Measurements from ENCODE around the gene PROM1. TPM values are rescaled to one million over a fixed set of nuclear protein-coding genes. Genes with fewer than 3 reads are reported as not detected.
A peak's percentile ranks its signal among the peaks of the same experiment; 100 is the strongest.

The PROM1 gene
- total and polyA plus RNA-seq, 5 donors from 2014 or later, result 2.9 TPM; not detected in 4

DNA sequence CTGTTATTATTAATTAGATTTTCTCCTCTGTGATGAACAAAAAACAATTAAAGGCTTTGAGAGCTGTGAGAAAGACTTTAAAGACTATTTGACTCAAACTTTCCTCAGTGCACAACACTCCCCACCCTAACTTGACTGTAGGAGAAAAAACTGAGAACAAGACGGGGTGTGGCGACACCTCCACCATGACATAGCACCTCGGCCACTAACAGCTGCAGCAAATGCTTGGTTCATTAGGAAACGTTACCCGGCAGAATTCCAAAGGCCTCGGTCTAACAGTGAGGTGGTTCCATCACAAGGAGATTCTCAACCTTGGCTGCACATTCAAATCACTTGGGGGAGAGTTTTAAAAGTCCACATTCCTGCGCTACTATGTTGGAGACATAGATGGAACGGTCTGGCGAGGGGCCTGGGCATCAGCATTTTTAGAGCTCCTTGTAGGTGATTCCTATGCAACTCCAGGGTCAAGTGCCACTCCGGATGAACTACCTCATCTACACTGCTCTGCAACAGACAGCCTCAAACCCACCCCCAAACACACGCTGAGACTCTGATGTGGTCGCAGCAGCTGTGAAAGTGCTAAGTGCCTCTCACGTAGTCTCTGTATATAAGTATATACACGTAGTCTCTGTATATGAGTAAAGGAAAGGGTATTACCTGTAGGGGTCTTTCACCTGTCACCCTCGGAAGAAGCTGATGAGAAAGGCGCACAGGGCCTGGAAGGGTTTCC, 121.9 kb downstream of the PROM1 start:
- Histone ChIP-seq H3K4me1 (ENCODE audit: control insufficient read depth, insufficient read depth, low read length, poor library complexity, severe bottlenecking) (no peaks in the 10 kb centered on the region), H3K9me3 (ENCODE audit: control insufficient read depth in 2 of 2, low read length in 2 of 2) (no peaks in the 10 kb centered on the region), H3K27me3 (ENCODE audit: control insufficient read depth, insufficient read depth, low read length) (no peaks in the 10 kb centered on the region), H3K4me3 (ENCODE audit: low read depth, low read length) (no peak overlapping the region), H3K27ac (ENCODE audit: insufficient read depth, low read length, poor library complexity, severe bottlenecking) (no peak overlapping the region), H3K36me3 (ENCODE audit: control insufficient read depth, insufficient read depth, low read length) (no peaks in the 10 kb centered on the region)
- no peak for ATAC-seq (ENCODE audit: low read depth in 2 of 2)
- Mint-ChIP-seq H3K27me3 (peaks cover 6% of the 10 kb centered on the region), H3K9me3 (peaks cover 0 to 5% (median 0%) of the 10 kb centered on the region in 7 donors), H3K27ac (no peak overlapping the region), H3K4me1 (peaks cover 0 to 6% (median 0%) of the 10 kb centered on the region in 4 donors), H3K4me3 (no peak overlapping the region), H3K36me3 (peaks cover 5% of the 10 kb centered on the region)
- DNase-seq, result no peak

DNA sequence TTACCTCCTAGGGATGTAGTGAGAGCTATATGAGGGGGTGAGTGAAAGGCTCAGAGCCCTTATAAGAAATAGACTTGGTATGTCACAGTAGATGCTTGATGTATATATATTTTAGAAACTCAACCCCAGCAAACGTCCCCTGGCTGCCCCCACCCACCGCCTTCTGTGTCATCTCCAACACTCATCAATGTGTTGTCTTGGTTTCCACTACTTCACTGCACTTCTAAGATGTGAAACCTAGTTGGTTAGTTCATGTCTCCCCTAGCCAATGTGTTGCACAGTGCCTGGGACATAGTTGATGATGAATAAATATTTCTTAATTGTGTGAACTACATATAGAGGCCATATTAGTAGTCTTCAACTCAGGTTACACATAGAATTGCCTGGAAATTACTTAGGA, 125.3 kb downstream of the PROM1 start:
- Mint-ChIP-seq H3K9me3 (peaks cover 0 to 2% (median 0%) of the 10 kb centered on the region in 7 donors), H3K36me3 (no peaks in the 10 kb centered on the region), H3K27me3 (peaks cover 8% of the 10 kb centered on the region), H3K4me1 (peaks cover 0 to 5% (median 0%) of the 10 kb centered on the region in 4 donors), H3K4me3 (no peak overlapping the region), H3K27ac (no peak overlapping the region)
- H3K4me1 ChIP-seq (ENCODE audit: control insufficient read depth, insufficient read depth, low read length, poor library complexity, severe bottlenecking), result no peaks in the 10 kb centered on the region
- ATAC-seq (ENCODE audit: low read depth in 2 of 2) (no peak), DNase-seq (no peak)
- H3K27me3 ChIP-seq (ENCODE audit: control insufficient read depth, insufficient read depth, low read length), result no peaks in the 10 kb centered on the region
- no peaks in the 10 kb centered on the region for H3K9me3 ChIP-seq (ENCODE audit: control insufficient read depth in 2 of 2, low read length in 2 of 2)
- H3K27ac ChIP-seq (ENCODE audit: insufficient read depth, low read length, poor library complexity, severe bottlenecking), result no peak overlapping the region
- no peaks in the 10 kb centered on the region for H3K36me3 ChIP-seq (ENCODE audit: control insufficient read depth, insufficient read depth, low read length)
- no peak overlapping the region for H3K4me3 ChIP-seq (ENCODE audit: low read depth, low read length)

DNA sequence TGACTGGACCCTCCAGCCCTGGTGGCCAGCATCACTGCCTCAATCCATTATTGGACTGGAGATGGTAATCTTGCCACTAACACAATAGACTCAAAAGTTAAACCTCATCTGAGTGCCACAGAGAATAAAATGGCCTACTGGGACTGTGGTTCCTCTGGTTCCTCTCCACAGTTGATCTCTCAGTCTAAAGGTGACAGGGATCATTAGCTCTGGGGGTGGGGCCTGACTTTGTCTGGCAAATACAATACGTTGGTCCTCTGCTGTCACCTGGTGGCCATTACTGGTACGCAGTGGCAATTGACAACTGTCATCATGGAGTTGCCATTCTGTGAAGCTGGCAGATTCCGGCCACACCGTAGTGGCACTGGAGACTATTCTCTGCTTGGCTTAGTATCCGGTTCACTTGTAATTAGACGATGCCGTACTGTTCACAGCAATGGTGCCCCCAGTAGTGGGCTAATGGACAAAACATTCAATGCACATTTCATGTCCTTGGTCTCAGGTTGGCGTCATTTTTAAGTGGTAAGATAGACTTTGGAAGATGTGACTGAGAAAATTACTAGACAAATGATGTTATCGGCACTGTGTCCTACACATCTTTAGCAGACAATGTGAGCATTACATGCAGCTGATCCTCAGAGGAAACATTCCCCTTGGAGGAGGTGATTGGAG, 127.5 kb downstream of the PROM1 start:
- no peak overlapping the region for H3K27ac ChIP-seq (ENCODE audit: insufficient read depth, low read length, poor library complexity, severe bottlenecking)
- peaks cover 0 to 2% (median 0%) of the 10 kb centered on the region in 7 donors for H3K9me3 Mint-ChIP-seq
- no peak overlapping the region for H3K27ac Mint-ChIP-seq
- H3K4me1 ChIP-seq (ENCODE audit: control insufficient read depth, insufficient read depth, low read length, poor library complexity, severe bottlenecking), result no peaks in the 10 kb centered on the region
- H3K9me3 ChIP-seq (ENCODE audit: control insufficient read depth in 2 of 2, low read length in 2 of 2), result no peaks in the 10 kb centered on the region
- no peak overlapping the region for H3K4me3 Mint-ChIP-seq
- peak; percentile 68 to 71 for ATAC-seq (ENCODE audit: low read depth in 2 of 2)
- no peaks in the 10 kb centered on the region for H3K4me1 Mint-ChIP-seq
- no peak overlapping the region for H3K4me3 ChIP-seq (ENCODE audit: low read depth, low read length)
- peaks cover 13% of the 10 kb centered on the region for H3K27me3 Mint-ChIP-seq
- no peaks in the 10 kb centered on the region for H3K27me3 ChIP-seq (ENCODE audit: control insufficient read depth, insufficient read depth, low read length)
- no peaks in the 10 kb centered on the region for H3K36me3 Mint-ChIP-seq
- no peaks in the 10 kb centered on the region for H3K36me3 ChIP-seq (ENCODE audit: control insufficient read depth, insufficient read depth, low read length)
- DNase-seq, result peak; percentile 39 to 74 (median 50)

DNA sequence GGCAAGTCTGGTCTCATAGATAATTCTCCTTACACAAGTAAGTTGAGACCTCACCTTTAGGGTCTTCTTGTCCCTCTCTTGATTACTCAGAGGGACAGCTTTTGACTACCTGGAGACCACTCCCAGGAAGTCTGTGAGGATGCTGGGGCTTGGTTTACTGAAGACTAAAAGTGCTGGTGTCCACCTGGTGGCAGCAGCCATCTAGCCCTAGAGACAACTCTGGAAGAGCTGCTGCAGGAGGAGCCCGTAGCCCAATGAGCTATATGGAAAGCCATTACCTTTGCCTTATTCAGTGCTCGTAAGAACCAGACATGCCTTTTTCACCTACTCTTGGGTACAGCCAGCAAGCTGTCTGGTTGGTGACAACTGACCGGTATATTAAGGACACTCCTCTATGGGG, 128.2 kb downstream of the PROM1 start:
- Mint-ChIP-seq H3K27me3 (peaks cover 13% of the 10 kb centered on the region), H3K9me3 (peaks cover 0 to 2% (median 0%) of the 10 kb centered on the region in 7 donors), H3K4me3 (no peak overlapping the region), H3K36me3 (no peaks in the 10 kb centered on the region), H3K4me1 (no peaks in the 10 kb centered on the region), H3K27ac (no peak overlapping the region)
- DNase-seq, result no peak
- H3K36me3 ChIP-seq (ENCODE audit: control insufficient read depth, insufficient read depth, low read length), result no peaks in the 10 kb centered on the region
- no peaks in the 10 kb centered on the region for H3K4me1 ChIP-seq (ENCODE audit: control insufficient read depth, insufficient read depth, low read length, poor library complexity, severe bottlenecking)
- H3K27me3 ChIP-seq (ENCODE audit: control insufficient read depth, insufficient read depth, low read length), result no peaks in the 10 kb centered on the region
- ATAC-seq (ENCODE audit: low read depth in 2 of 2), result no peak
- no peaks in the 10 kb centered on the region for H3K9me3 ChIP-seq (ENCODE audit: control insufficient read depth in 2 of 2, low read length in 2 of 2)
- H3K27ac ChIP-seq (ENCODE audit: insufficient read depth, low read length, poor library complexity, severe bottlenecking), result no peak overlapping the region
- H3K4me3 ChIP-seq (ENCODE audit: low read depth, low read length), result no peak overlapping the region

DNA sequence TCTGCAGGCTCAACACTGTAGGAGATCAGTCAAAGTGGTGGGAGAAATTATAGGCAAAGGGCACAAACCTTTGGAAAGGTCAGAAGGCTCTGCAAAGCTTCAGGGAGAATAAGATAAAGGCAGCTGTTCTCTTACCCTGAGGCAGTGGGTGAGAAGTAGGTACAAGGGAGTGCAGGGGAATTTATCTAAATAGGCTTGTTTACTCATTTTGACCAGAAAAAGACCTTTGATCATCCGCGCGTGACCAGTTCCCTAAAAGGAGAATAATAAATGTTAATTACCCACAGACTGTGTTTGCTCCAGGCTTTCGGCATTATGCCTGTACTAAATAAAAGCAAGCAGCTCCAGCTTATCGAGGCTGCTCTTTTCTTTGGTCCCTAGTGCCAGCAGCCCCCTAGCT, 130.2 kb downstream of the PROM1 start:
- no peaks in the 10 kb centered on the region for H3K4me1 ChIP-seq (ENCODE audit: control insufficient read depth, insufficient read depth, low read length, poor library complexity, severe bottlenecking)
- ATAC-seq (ENCODE audit: low read depth in 2 of 2) (no peak), DNase-seq (no peak)
- H3K36me3 Mint-ChIP-seq, result no peaks in the 10 kb centered on the region
- peaks cover 9% of the 10 kb centered on the region for H3K27me3 Mint-ChIP-seq
- no peaks in the 10 kb centered on the region for H3K9me3 ChIP-seq (ENCODE audit: control insufficient read depth in 2 of 2, low read length in 2 of 2)
- no peak overlapping the region for H3K4me3 Mint-ChIP-seq
- no peaks in the 10 kb centered on the region for H3K9me3 Mint-ChIP-seq
- no peak overlapping the region for H3K27ac ChIP-seq (ENCODE audit: insufficient read depth, low read length, poor library complexity, severe bottlenecking)
- no peaks in the 10 kb centered on the region for H3K27me3 ChIP-seq (ENCODE audit: control insufficient read depth, insufficient read depth, low read length)
- no peak overlapping the region for H3K27ac Mint-ChIP-seq
- no peaks in the 10 kb centered on the region for H3K4me1 Mint-ChIP-seq
- no peaks in the 10 kb centered on the region for H3K36me3 ChIP-seq (ENCODE audit: control insufficient read depth, insufficient read depth, low read length)
- H3K4me3 ChIP-seq (ENCODE audit: low read depth, low read length), result no peak overlapping the region

DNA sequence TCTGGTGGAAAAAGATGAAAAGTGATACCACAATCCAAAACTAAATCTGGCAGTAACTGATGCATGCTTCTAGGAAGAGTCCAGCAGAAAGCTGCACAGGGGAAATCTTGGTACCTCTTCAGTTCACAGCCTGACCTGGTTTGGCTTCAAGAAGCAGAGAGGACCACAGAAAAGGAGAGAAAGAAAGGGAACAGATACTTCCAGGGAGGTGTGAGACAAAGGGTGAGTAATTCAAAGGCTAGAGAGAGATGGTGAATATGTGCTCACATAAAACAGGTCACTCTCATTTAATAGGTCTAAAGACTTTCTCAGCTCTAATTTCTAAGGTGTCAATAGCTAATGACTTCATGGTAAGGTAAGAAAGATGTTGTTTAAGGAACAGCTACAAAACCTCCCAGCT, 132.0 kb downstream of the PROM1 start:
- no peak overlapping the region for H3K27ac Mint-ChIP-seq
- H3K27me3 Mint-ChIP-seq, result peaks cover 9% of the 10 kb centered on the region
- ATAC-seq (ENCODE audit: low read depth in 2 of 2), result no peak
- H3K9me3 Mint-ChIP-seq, result no peaks in the 10 kb centered on the region
- Histone ChIP-seq H3K36me3 (ENCODE audit: control insufficient read depth, insufficient read depth, low read length) (no peaks in the 10 kb centered on the region), H3K27ac (ENCODE audit: insufficient read depth, low read length, poor library complexity, severe bottlenecking) (no peak overlapping the region), H3K4me3 (ENCODE audit: low read depth, low read length) (no peak overlapping the region), H3K4me1 (ENCODE audit: control insufficient read depth, insufficient read depth, low read length, poor library complexity, severe bottlenecking) (no peaks in the 10 kb centered on the region), H3K27me3 (ENCODE audit: control insufficient read depth, insufficient read depth, low read length) (no peaks in the 10 kb centered on the region), H3K9me3 (ENCODE audit: control insufficient read depth in 2 of 2, low read length in 2 of 2) (no peaks in the 10 kb centered on the region)
- no peaks in the 10 kb centered on the region for H3K36me3 Mint-ChIP-seq
- DNase-seq, result no peak
- H3K4me1 Mint-ChIP-seq, result no peaks in the 10 kb centered on the region
- H3K4me3 Mint-ChIP-seq, result no peak overlapping the region

DNA sequence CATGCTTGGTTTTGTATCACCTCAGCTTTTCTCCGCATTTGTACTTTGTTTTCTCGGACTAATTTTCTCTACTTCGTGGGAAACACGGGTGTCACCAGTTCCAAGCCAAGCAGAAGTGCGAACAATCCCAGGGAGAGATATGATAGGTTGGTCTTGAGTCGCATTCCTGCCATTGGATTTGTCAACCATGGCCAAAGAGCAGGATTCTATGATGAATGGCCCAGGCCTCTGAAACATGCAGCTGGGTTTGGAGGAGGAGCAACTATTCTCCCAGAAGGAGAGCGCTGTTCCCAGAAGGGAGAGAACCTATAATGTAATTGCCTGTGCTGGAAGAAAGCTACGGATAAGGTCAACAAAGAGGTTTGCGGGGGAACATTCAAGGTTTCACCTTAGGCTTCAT, 135.0 kb downstream of the PROM1 start:
- Histone ChIP-seq H3K27ac (ENCODE audit: insufficient read depth, low read length, poor library complexity, severe bottlenecking) (no peak overlapping the region), H3K36me3 (ENCODE audit: control insufficient read depth, insufficient read depth, low read length) (no peaks in the 10 kb centered on the region), H3K9me3 (ENCODE audit: control insufficient read depth in 2 of 2, low read length in 2 of 2) (no peaks in the 10 kb centered on the region), H3K4me1 (ENCODE audit: control insufficient read depth, insufficient read depth, low read length, poor library complexity, severe bottlenecking) (no peaks in the 10 kb centered on the region), H3K4me3 (ENCODE audit: low read depth, low read length) (no peak overlapping the region), H3K27me3 (ENCODE audit: control insufficient read depth, insufficient read depth, low read length) (peaks cover 7% of the 10 kb centered on the region)
- H3K9me3 Mint-ChIP-seq, result peaks cover 0 to 2% (median 0%) of the 10 kb centered on the region in 7 donors
- H3K27ac Mint-ChIP-seq, result peak overlapping the region in 1 of 3 donors; percentile 40
- peaks cover 6% of the 10 kb centered on the region for H3K27me3 Mint-ChIP-seq
- no peak for DNase-seq
- H3K4me3 Mint-ChIP-seq, result no peak overlapping the region
- H3K4me1 Mint-ChIP-seq, result no peaks in the 10 kb centered on the region
- ATAC-seq (ENCODE audit: low read depth in 2 of 2), result no peak
- no peaks in the 10 kb centered on the region for H3K36me3 Mint-ChIP-seq

DNA sequence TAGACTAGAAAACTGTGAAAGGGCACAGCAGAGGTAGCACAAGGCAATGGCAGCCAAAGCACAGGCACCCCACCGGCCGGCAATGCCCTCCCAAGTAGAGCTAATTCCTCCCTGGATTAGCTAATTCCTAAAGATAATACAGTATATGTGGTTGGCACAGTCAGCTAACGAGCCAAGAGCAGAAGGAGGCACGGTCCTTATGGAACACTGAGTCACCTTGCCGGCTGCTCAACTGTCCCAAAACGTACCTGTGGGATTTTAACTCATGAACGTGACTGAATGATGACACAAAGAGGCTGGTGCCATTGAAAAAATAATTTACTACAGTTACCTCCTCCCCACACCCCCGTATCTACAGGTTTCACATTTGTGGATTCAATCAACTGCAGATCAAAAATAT, 136.1 kb downstream of the PROM1 start:
- H3K27me3 Mint-ChIP-seq, result peaks cover 6% of the 10 kb centered on the region
- no peaks in the 10 kb centered on the region for H3K4me1 Mint-ChIP-seq
- no peaks in the 10 kb centered on the region for H3K4me1 ChIP-seq (ENCODE audit: control insufficient read depth, insufficient read depth, low read length, poor library complexity, severe bottlenecking)
- DNase-seq (no peak), ATAC-seq (ENCODE audit: low read depth in 2 of 2) (no peak)
- no peaks in the 10 kb centered on the region for H3K36me3 ChIP-seq (ENCODE audit: control insufficient read depth, insufficient read depth, low read length)
- peaks cover 0 to 2% (median 0%) of the 10 kb centered on the region in 7 donors for H3K9me3 Mint-ChIP-seq
- H3K27me3 ChIP-seq (ENCODE audit: control insufficient read depth, insufficient read depth, low read length), result peaks cover 7% of the 10 kb centered on the region
- H3K27ac Mint-ChIP-seq, result no peak overlapping the region
- no peak overlapping the region for H3K4me3 Mint-ChIP-seq
- H3K27ac ChIP-seq (ENCODE audit: insufficient read depth, low read length, poor library complexity, severe bottlenecking), result no peak overlapping the region
- H3K9me3 ChIP-seq (ENCODE audit: control insufficient read depth in 2 of 2, low read length in 2 of 2), result no peaks in the 10 kb centered on the region
- no peak overlapping the region for H3K4me3 ChIP-seq (ENCODE audit: low read depth, low read length)
- H3K36me3 Mint-ChIP-seq, result no peaks in the 10 kb centered on the region

Data from CD4-positive, CD25-positive, alpha-beta regulatory T cell (primary cell).